Endometrial microvascular endothelial cells (primary cell): ENCODE results near the gene FAM222B. TPM values are rescaled to one million over a fixed set of nuclear protein-coding genes. Genes with fewer than 3 reads are reported as not detected.
"Not testable (repeated sequence)": the region's sequence is repeated elsewhere in the genome, so short reads cannot be mapped to it uniquely, and the experiment has no call there.

Experiments used
- in situ Hi-C: cut with HindIII; loops from 2 replicates; pipeline ENCODE4 v1.10.0; 2017; ENCODE audit warnings: low sequenced_read_pairs, low pct_unique_long_range_greater_than_20kb; ENCODE audit errors: inconsistent ontology term
- total RNA-seq: library from RNA; depleted of rRNA; stranded (reverse); fragments of >200 nt; gene quantifications from one replicate; pipeline ENCODE4 v1.2.3, GENCODE V29; 2015; ENCODE audit errors: inconsistent ontology term

Gene FAM222B
- total RNA-seq, 1 donor from 2014 or later, result 23.0 TPM

- in situ Hi-C loops, result not testable (repeated sequence)
Measured at GRCh38 chr17:28794846-28795441, 47.6 kb downstream of the FAM222B start.

DNA sequence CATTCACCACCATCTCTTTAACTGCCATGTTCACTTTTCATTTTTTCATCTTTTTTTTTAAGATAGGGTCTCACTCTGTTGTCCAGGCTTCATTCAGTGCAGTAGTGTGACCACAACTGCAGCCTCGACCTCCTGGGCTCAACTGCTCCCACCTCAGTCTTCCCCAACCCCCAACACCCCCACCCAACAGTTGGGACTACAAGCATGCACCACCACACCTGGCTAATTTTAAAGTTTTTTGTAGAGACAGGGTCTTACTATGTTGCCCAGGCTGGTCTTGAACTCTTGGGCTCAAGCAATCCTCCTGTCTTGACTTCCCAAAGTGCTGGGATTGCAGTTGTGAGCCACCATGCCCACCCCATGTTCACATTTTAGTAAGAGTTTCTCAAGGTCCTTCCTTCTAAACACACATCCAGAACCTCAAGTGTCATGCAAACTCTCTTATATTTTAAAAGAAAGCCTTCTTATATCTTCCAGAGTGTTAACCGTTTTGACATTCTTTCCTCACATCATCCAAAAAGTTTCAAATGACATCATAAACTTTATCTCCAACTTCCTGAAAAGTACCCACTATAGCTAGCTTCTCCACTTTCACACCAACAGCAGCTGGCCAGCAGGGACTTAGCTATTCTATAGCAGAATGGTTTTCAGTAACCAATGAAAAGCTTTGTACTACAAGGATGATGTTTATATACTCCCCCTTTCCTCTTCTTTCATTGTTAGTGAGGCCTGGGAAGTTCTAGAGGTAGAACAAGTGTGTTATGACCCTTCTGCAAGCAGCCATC is 49.5 kb downstream of the FAM222B start:
- in situ Hi-C loops, result no loop called here

GRCh38 chr17:28788100-28788499 is 54.5 kb downstream of the FAM222B start:
- in situ Hi-C loops, result no loop called here

DNA sequence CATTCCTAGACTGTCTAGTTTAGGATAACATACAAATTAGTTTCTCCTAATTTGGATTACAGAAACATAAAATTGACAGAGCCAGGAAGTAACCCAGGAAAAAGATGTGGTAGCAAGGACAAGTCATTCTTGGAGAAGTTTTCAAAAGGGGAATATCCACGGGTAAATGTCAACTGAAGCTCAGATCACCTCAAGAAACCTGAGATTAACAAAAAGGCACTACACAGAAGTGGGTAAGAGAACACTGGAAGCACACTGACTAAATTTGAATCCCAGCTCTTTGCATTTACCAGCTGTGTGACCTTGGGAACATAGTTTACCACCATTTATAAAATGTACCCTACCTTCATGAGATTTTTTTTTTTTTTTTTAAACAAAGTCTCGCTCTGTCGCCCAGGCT is 59.4 kb downstream of the FAM222B start:
- in situ Hi-C loops, result no loop called here

GRCh38 chr17:28779601-28780000 is 63.0 kb downstream of the FAM222B start:
- in situ Hi-C loops, result not testable (repeated sequence)

GRCh38 chr17:28777178-28777577 is 65.4 kb downstream of the FAM222B start:
- in situ Hi-C loops, result no loop called here

DNA sequence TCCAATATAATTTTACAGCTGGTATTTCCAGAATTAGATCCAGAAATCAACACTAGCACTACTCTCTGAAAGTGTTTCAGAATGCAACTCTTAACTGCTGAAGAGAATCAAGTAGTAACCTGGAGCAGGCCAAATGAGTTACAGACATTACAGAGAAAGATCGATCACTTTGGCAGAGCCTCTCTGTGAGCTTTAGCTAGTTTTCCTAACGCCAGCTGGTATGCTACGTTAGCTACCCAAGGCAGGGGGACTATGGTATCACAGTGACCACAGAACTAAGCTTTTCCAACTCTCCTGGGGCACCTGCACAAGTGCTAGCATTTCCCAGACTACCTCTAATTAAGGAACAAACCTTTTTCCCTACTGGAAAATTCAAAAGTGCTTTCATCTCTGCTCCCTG is 68.4 kb downstream of the FAM222B start:
- in situ Hi-C loops, result no loop called here

DNA sequence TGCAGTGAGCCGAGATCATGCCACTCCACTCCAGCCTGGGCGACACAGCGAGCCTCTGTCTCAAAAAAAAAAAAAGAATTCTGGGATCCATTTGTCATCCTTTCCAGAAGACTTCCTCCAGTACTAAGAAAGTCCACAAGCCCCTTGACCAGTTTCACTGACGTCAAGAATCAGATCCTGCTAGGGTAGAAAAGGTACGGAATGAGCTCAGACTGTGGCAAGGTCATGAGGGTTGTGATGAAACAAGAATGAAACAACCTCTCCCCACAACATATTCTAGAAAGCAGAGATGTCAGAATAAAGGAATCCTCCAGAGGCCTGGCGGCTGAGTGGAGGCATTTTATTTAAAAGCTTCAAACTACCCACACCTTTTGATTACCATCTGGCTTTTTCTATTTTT is 68.9 kb downstream of the FAM222B start:
- in situ Hi-C loops, result no loop called here

DNA sequence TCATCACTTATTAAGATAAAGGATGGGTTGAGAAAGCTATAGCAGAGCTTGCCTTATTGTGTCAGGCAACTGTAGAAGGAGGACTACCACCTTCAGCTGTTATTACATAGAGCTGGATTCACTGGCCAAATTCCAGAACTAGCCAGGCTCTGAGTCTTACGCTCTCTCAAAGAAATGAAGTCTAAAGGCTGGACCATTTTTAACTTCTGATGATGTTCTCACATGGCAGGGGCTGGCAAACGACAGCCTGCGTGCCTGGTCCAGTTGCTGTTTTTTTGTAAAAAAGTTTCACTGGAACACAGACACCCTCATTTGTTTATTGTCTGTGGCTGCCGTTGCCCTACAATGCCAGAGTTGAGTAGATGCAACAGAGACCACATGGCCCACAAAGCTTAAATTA is 77.6 kb downstream of the FAM222B start:
- in situ Hi-C loops, result no loop called here

GRCh38 chr17:28763804-28764266 is 78.8 kb downstream of the FAM222B start:
- in situ Hi-C loops, result no loop called here

- in situ Hi-C loops, result no loop called here
Measured at GRCh38 chr17:28763137-28763799, 79.3 kb downstream of the FAM222B start.

DNA sequence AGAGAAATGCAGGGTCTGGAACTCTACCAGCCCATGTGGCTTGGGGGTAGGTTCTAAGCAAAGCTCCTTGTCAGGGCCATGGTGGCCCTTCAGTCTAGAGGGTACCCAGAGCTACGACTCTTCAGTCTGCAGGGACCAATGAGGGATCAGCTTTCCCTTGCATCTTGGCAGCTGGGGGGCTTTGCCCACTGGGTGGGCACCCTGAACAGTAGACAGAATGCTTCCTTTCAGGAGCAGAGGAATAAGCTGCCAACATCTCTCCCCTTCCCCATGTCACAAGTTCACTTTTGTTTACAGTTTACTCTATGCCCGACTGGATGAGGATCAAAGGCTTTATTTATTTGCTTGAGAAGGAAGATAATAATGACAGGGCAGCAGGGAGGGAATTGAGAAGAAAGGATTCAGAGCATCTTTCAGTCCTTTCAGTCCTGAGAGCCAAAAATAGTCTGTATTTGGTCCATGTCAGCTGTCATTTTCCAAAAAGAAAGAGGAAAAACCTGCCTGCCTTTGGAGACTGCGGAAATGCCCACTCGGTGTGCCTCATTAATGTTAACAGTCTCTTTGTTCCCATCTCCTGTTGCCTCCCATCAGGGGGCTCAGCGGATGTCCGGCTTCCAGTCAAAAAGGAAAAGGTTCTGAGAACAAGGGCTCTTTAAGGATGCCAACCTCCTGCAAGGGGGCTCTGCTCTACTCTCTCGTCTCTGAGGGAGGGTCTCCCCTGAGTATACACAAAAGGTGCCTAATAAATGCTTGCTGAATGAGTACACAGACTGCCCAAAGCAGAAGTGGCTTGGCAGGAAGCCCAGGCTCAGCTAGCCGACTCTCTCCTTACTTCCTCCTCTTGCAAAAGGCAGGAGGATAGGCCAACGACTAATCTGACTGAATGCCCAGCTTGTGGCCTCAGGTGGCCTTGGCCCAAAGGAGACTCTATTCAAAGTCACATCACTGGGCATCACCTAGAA is 81.7 kb downstream of the FAM222B start:
- in situ Hi-C loops, result no loop called here

- in situ Hi-C loops, result no loop called here
Measured at GRCh38 chr17:28759256-28759865, 83.2 kb downstream of the FAM222B start.

GRCh38 chr17:28758411-28759121 is 84.0 kb downstream of the FAM222B start:
- in situ Hi-C loops, result no loop called here

DNA sequence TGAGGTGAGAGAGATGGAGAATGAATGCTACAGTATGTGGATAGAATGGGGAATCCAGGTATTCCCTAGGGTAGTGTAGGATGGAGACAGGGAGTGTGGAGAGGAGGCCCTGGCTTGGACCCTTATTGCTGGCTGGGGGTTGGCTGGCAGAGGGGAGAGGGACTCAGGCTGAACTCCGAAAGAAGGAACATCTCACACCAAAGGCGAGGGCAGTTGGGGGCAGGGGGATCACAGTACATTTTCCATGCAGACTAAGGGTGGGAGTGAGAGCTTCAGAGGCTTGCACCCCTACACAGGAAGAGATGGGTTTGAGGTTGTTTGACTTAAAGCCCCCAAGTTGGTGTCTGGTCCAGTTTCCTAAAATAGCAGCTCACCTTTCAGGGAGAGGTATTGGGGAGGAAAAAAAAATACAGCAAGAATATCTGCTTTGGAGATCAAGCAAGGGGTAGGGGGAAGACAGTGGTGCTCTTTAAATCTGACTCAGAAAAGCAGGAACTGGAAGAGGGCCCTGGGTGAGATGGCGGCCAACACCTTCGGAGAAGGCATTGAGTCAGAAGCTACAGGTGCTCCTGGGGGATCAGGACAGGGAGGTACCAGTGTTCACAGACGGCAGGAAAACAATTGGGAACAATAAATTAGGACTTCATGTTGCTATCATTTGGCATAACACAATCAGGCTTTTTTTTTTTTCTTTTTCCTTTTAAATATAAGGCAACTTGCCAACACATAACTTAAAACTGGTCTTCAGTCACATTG is 86.4 kb downstream of the FAM222B start:
- in situ Hi-C loops, result no loop called here

- in situ Hi-C loops, result no loop called here
Measured at GRCh38 chr17:28755486-28755885, 87.1 kb downstream of the FAM222B start.

- in situ Hi-C loops, result no loop called here
Measured at GRCh38 chr17:28751600-28752366, 90.8 kb downstream of the FAM222B start.
